Right kidney (tissue), 1 donor: ENCODE results near the gene SMLR1.

Experiments
- DNase-seq: peaks from one replicate; pipeline ENCODE4 v3.0.0-alpha.2; 2016

SMLR1 gene

GRCh38 chr6:130851026-130851425, 23.8 kb downstream of the SMLR1 start:
- DNase-seq, result no peak

GRCh38 chr6:130852844-130853554, 25.8 kb downstream of the SMLR1 start:
- no peak for DNase-seq

GRCh38 chr6:130853555-130854183, 26.5 kb downstream of the SMLR1 start:
- DNase-seq, result peak; percentile 13

GRCh38 chr6:130858054-130858453, 30.8 kb downstream of the SMLR1 start:
- no peak for DNase-seq

- no peak for DNase-seq
These were observed 31.4 kb downstream of the SMLR1 start for GRCh38 chr6:130858498-130859160.

- DNase-seq, result no peak
These were observed 32.1 kb downstream of the SMLR1 start for GRCh38 chr6:130859161-130859867.

GRCh38 chr6:130862370-130862769, 35.2 kb downstream of the SMLR1 start:
- DNase-seq, result no peak

- no peak for DNase-seq
These were observed 36.4 kb downstream of the SMLR1 start for GRCh38 chr6:130863415-130864230.

- DNase-seq, result no peak
These were observed 37.1 kb downstream of the SMLR1 start for GRCh38 chr6:130864344-130864743.

- DNase-seq, result no peak
These were observed 38.6 kb downstream of the SMLR1 start for GRCh38 chr6:130865793-130866192.

GRCh38 chr6:130869681-130870080, 42.5 kb downstream of the SMLR1 start:
- no peak for DNase-seq

GRCh38 chr6:130870179-130870880, 43.1 kb downstream of the SMLR1 start:
- DNase-seq, result no peak

GRCh38 chr6:130872250-130873095, 45.3 kb downstream of the SMLR1 start:
- peak; percentile 25 for DNase-seq

- no peak for DNase-seq
These were observed 46.5 kb downstream of the SMLR1 start for GRCh38 chr6:130873746-130874145.

GRCh38 chr6:130879826-130880225, 52.6 kb downstream of the SMLR1 start:
- no peak for DNase-seq

- no peak for DNase-seq
These were observed 55.2 kb downstream of the SMLR1 start for GRCh38 chr6:130882370-130882769.

- DNase-seq, result no peak
These were observed 58.4 kb downstream of the SMLR1 start for GRCh38 chr6:130885392-130886192.
